Measurements from ENCODE around the gene PHTF2. TPM values are rescaled to one million over a fixed set of nuclear protein-coding genes. Genes with fewer than 3 reads are reported as not detected.

The PHTF2 gene
- total and polyA plus RNA-seq, 10 of the 15 experiments (the other 5 are each of a cell fraction or from before 2014, with no cell fraction given): 12.9 to 41.8 (median 27.0) TPM

- no peak for TF ChIP-seq E2F8 (IDR thresholded peaks at IDR 0.05; ENCODE audit: low read depth, partially characterized antibody)
Observed at GRCh38 chr7:77950548-77950947, 152.0 kb downstream of the PHTF2 start (continued).

DNA sequence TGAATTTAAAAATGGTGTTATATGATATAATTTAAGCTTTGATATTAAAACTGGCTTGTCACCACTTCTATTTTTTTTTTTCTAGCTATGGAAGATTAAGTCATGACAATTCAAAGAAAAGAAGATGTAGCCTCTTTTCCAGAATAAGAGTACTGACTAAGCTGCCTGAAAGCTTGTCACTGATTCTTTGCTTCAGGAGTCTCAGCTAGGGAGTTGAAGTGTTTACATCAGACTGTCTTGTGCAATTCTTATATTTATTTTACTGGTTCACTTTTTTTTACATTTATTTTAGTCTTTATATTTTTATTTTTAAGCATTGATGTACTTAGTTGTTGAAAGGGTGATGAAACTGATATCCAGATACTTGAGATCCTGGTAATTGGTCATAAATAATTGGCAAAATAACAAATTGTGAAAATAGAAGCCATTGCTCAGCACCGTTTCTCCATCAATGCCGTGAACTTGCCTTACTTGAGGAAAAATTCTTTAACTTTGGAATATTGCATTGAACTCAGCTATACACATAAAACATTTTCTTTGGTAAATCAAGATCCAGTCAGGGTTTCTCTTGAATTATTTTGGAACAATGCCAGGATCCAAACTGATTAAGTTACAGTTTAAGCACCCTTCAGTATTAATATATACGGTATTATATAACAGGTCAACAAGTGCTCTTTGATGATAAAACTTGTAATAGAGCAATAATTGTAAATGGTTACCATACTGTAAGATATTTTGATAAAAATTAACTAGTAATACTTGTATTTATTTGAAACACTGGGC lies 156.4 kb downstream of the PHTF2 start:
- H3K9me3 ChIP-seq (replicated peaks; ENCODE audit: control insufficient read depth, insufficient read depth, low read length): no peaks in the 10 kb centered on the region
- H3K4me1 ChIP-seq (ENCODE audit: control insufficient read depth, insufficient read depth, low read length): no peaks in the 10 kb centered on the region
- H3K27me3 ChIP-seq (replicated peaks in 1 of 2; ENCODE audit: control insufficient read depth in 2 of 2, insufficient read depth in 2 of 2, low read length in 1 of 2): no peaks in the 10 kb centered on the region
- 99% methylated on average over 3 of the region's 3 CpGs for WGBS (ENCODE audit: insufficient coverage, insufficient replicate concordance, low lambda C conversion rate, missing lambda C conversion rate)
- CTCF ChIA-PET: interaction anchor here (0.8 to 1.5 kb wide), 3 partner anchors 14 to 85 kb away, joined by 4 to 5 read pairs (median 4); no protein-coding TSS in a partner anchor
- RAD21 ChIA-PET (ENCODE audit: unreplicated experiment): no interaction called here
- SMC1A ChIA-PET (ENCODE audit: uncharacterized antibody, unreplicated experiment): interaction anchor here (0.6 to 1.1 kb wide), 3 partner anchors 10 to 190 kb away, joined by 3 read pairs; no protein-coding TSS in a partner anchor
- H3K27ac ChIP-seq (ENCODE audit: control insufficient read depth, insufficient read depth): no peak overlapping the region
- in situ Hi-C loops (cut with MboI): no loop called here
- H3K4me3 ChIP-seq: no peak overlapping the region
- no peak overlapping the region for H3K9ac ChIP-seq (ENCODE audit: control insufficient read depth, insufficient read depth, low read length)
- FAIRE-seq (no peak), DNase-seq (ENCODE audit: low read depth, low spot score) (no peak), ATAC-seq (no peak)
- no peaks in the 10 kb centered on the region; a peak in 1 of 4 replicates for H3K36me3 ChIP-seq (ENCODE audit: control insufficient read depth in 2 of 2, insufficient read depth in 2 of 2, low read length in 1 of 2)
- intact Hi-C loops (cut with micrococcal nuclease; ENCODE audit: unreplicated experiment): no loop called here
- TF ChIP-seq CBX5 (IDR thresholded peaks at IDR 0.05; ENCODE audit: low read depth): no peak
- no peak overlapping the region for H3K4me2 ChIP-seq (ENCODE audit: control insufficient read depth, insufficient read depth)
- TSS peak; percentile 23 for BruUV-seq (replicated peaks)
- H4K20me1 ChIP-seq (ENCODE audit: control insufficient read depth, insufficient read depth): no peaks in the 10 kb centered on the region
- POLR2A ChIA-PET: no interaction called here
- H3K79me2 ChIP-seq (ENCODE audit: control insufficient read depth, insufficient read depth, low read length): no peaks in the 10 kb centered on the region
- H2AFZ ChIP-seq (ENCODE audit: control insufficient read depth, low read depth, low read length): no peak overlapping the region
